ENCODE data around the gene ARID5B.

- TF ChIP-seq CTCF (conservative IDR thresholded peaks at IDR 0.05 in 1 of 2, IDR thresholded peaks at IDR 0.05 in 1 of 2; ENCODE audit: extremely low read depth in 1 of 2, insufficient read depth in 1 of 2, low read depth in 1 of 2, low read length in 2 of 2) = no peak
- TF ChIP-seq EZH2 (IDR thresholded peaks at IDR 0.05; ENCODE audit: borderline replicate concordance, low read length) = no peak
Observed at GRCh38 chr10:62046522-62047227, 145.2 kb downstream of the ARID5B start.

All from mammary epithelial cell (primary cell).